Erythroblast (primary cell): ENCODE results near the gene CYSLTR1.
"Not testable (repeated sequence)": the region's sequence is repeated elsewhere in the genome, so short reads cannot be mapped to it uniquely, and the experiment has no call there.

Source experiments
- DNase-seq, 2 experiments: peaks; one replicate each; lab custom pipeline; 2025; lab: John Stamatoyannopoulos, UW
- GATA1 ChIP-seq: IDR thresholded peaks from 2 replicates; pipeline ENCODE4 v1.6.1; 2011; ENCODE audit warnings: low read depth, mild to moderate bottlenecking, control low read depth, low read length, moderate library complexity
- POLR2A ChIP-seq: IDR thresholded peaks from 2 replicates; pipeline ENCODE4 v1.6.1; 2011; ENCODE audit warnings: mild to moderate bottlenecking, low read length

The CYSLTR1 gene

GRCh38 chrX:78314561-78314960 lies 12.8 kb downstream of the CYSLTR1 start:
- TF ChIP-seq POLR2A (no peak), GATA1 (no peak)
- no peak for DNase-seq

GRCh38 chrX:78313526-78313925 lies 13.9 kb downstream of the CYSLTR1 start:
- TF ChIP-seq POLR2A (no peak), GATA1 (no peak)
- DNase-seq: no peak

GRCh38 chrX:78307665-78308064 lies 19.7 kb downstream of the CYSLTR1 start:
- DNase-seq: no peak
- TF ChIP-seq POLR2A (no peak), GATA1 (no peak)

- TF ChIP-seq POLR2A: no peak
- no peak for TF ChIP-seq GATA1
- DNase-seq: no peak
Observed at GRCh38 chrX:78303086-78303485, 24.3 kb downstream of the CYSLTR1 start.

GRCh38 chrX:78300933-78301332 lies 26.5 kb downstream of the CYSLTR1 start:
- DNase-seq: not testable (repeated sequence)

GRCh38 chrX:78283511-78283910 lies 43.9 kb downstream of the CYSLTR1 start:
- TF ChIP-seq GATA1 (no peak), POLR2A (no peak)
- DNase-seq: no peak

- TF ChIP-seq GATA1 (no peak), POLR2A (no peak)
Observed at GRCh38 chrX:78237127-78237526, 90.3 kb downstream of the CYSLTR1 start.

GRCh38 chrX:78226047-78226446 lies 101.4 kb downstream of the CYSLTR1 start:
- DNase-seq: not testable (repeated sequence)

More at GRCh38 chrX:78237127-78237526, 90.3 kb downstream of the CYSLTR1 start:
- DNase-seq: no peak
